Stimulated activated CD4-positive, alpha-beta T cell treated with anti-CD3 and anti-CD28 coated beads, Interleukin-12 subunit alpha, Interleukin-12 subunit beta, amount 100 ng/mL, for 48 hours (primary cell): ENCODE measurements around the gene BMS1.
"Not testable (repeated sequence)": the region's sequence is repeated elsewhere in the genome, so short reads cannot be mapped to it uniquely, and the experiment has no call there.

Source experiments
- DNase-seq, 3 donors: peaks; one replicate each; pipeline ENCODE4 v3.0.0-alpha.2; 2020; ENCODE audit warnings: low read depth in 2 of 3, low spot score in 1 of 3

Gene BMS1

GRCh38 chr10:42782446-42783180 lies at the start of gene BMS1:
TSS of gene BMS1 (plus strand) at chr10:42782795. CDS start at chr10:42784395, 1,600 bp downstream.
- peak; percentile 85 to 89 (median 86) for DNase-seq

GRCh38 chr10:42734536-42734935 lies 48.1 kb upstream of the BMS1 start:
- no peak for DNase-seq

- DNase-seq: no peak
Observed at GRCh38 chr10:42738679-42739078, 43.9 kb upstream of the BMS1 start.

- not testable (repeated sequence) for DNase-seq
Observed at GRCh38 chr10:42741536-42741935, 41.1 kb upstream of the BMS1 start.

- no peak for DNase-seq
Observed at GRCh38 chr10:42743697-42744096, 38.9 kb upstream of the BMS1 start.

GRCh38 chr10:42744134-42744701 lies 38.4 kb upstream of the BMS1 start:
- no peak for DNase-seq

GRCh38 chr10:42753126-42753506 lies 29.5 kb upstream of the BMS1 start:
- peak; percentile 66 to 73 (median 73) for DNase-seq

GRCh38 chr10:42753507-42754154 lies 29.0 kb upstream of the BMS1 start:
- no peak for DNase-seq

- no peak for DNase-seq
Observed at GRCh38 chr10:42754155-42755027, 28.2 kb upstream of the BMS1 start.

GRCh38 chr10:42755028-42755451 lies 27.6 kb upstream of the BMS1 start:
- no peak for DNase-seq

GRCh38 chr10:42755556-42756093 lies 27.0 kb upstream of the BMS1 start:
- DNase-seq: no peak

GRCh38 chr10:42767906-42768305 lies 14.7 kb upstream of the BMS1 start:
- DNase-seq: no peak

- no peak for DNase-seq
Observed at GRCh38 chr10:42768581-42769152, 13.9 kb upstream of the BMS1 start.

GRCh38 chr10:42769173-42769572 lies 13.4 kb upstream of the BMS1 start:
- no peak for DNase-seq

- DNase-seq: no peak
Observed at GRCh38 chr10:42769673-42770072, 12.9 kb upstream of the BMS1 start.

GRCh38 chr10:42776681-42777080 lies 5.9 kb upstream of the BMS1 start:
- DNase-seq: no peak

- DNase-seq: no peak
Observed at GRCh38 chr10:42780456-42780855, 2.1 kb upstream of the BMS1 start.

GRCh38 chr10:42781893-42782445 lies 626 bp upstream of the BMS1 start:
- peak in 1 of 3 donors; percentile 1 for DNase-seq

GRCh38 chr10:42783181-42783549 lies 570 bp downstream of the BMS1 start:
- peak in 1 of 3 donors; percentile 5 for DNase-seq

- no peak for DNase-seq
Observed at GRCh38 chr10:42785759-42786158, 3.2 kb downstream of the BMS1 start.
